Measurements from ENCODE around the gene SPTLC1.
"Not testable (repeated sequence)": the region's sequence is repeated elsewhere in the genome, so short reads cannot be mapped to it uniquely, and the experiment has no call there.

The SPTLC1 gene

DNA sequence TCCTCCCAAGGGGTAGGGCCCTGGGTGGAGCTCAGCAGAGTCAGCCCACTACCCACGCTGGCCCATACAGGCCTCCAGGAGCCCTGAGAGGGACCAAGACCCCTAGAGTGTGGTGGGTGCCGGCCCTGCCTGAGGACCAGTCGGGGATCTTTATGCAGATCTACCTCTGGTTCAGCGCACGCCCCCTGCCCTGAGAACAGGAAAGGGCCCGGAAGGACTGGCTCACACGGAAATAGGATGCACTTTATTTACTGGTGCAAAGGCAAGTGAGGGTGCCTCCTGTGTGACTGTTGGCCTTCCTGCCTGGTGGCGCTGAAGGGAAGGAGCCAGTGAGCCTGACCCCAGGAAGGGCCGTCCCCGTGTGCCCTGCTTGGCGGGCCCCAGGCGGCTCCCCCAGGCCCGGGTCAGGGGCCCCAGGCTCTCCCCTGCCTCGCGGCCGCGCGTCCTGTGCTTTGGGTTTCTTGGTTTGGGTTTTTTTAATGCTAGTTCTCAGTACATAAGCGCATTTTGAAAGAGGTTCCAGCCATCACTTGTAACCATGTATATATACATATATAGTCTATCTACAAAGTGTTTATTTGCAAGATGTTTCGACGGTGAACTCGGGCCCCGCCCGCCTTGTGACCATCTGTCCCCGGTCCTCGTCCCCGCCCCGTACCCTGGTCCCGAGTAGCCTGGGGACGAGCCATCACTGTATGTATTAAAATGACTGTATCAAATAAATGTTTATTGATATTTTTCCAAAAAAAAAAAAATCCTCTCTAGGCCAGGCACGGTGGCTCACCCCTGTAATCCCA lies 88.8 kb downstream of the SPTLC1 start:
- DNase-seq (no peak), ATAC-seq (replicated peaks) (no peak)
- no peaks in the 10 kb centered on the region for H3K27me3 Mint-ChIP-seq
- no peaks in the 10 kb centered on the region for H3K9me3 Mint-ChIP-seq
- H3K36me3 Mint-ChIP-seq (ENCODE audit: insufficient read depth): peaks cover 7% of the 10 kb centered on the region
- no peaks in the 10 kb centered on the region for H3K4me1 Mint-ChIP-seq (ENCODE audit: low read depth in 2 of 2)
- H3K4me3 Mint-ChIP-seq: no peak overlapping the region
- no peak overlapping the region for H3K27ac Mint-ChIP-seq

GRCh38 chr9:92021785-92022541 lies 93.2 kb downstream of the SPTLC1 start:
- DNase-seq; ATAC-seq (replicated peaks): not testable (repeated sequence)
- peaks cover 13 to 15% of the 10 kb centered on the region in 2 donors for H3K27me3 Mint-ChIP-seq

DNA sequence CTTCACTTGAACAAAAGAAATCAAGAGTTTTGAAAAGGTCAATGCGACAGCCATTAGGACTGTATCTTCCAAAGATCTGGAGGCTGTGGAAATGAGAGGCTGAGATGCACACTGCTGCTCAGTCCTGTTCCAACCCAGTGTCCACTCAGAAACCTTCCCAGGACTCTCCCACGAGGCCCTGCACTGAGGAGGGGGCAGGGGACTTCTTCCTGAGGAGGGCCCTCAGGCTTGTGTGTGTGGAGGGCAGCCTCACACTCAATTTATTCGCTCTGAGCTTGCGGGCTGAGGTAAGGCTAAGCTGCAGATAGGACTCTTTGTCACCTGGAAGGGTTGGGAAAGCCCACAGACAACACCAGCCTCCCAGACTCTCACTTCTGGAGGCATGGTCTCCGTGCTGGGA lies 95.6 kb downstream of the SPTLC1 start:
- Mint-ChIP-seq H3K9me3 (peaks cover 0 to 1% of the 10 kb centered on the region in 2 donors), H3K27me3 (peaks cover 15 to 17% of the 10 kb centered on the region in 2 donors), H3K4me3 (no peak overlapping the region), H3K27ac (no peak overlapping the region), H3K36me3 (ENCODE audit: insufficient read depth) (peaks cover 2% of the 10 kb centered on the region), H3K4me1 (ENCODE audit: low read depth in 2 of 2) (no peaks in the 10 kb centered on the region)
- DNase-seq: no peak
- no peak for ATAC-seq (replicated peaks)

More at GRCh38 chr9:92021785-92022541, 93.2 kb downstream of the SPTLC1 start:
- not testable (repeated sequence) for H3K4me1 Mint-ChIP-seq (ENCODE audit: low read depth in 2 of 2); H3K27ac Mint-ChIP-seq; H3K9me3 Mint-ChIP-seq; H3K36me3 Mint-ChIP-seq (ENCODE audit: insufficient read depth); H3K4me3 Mint-ChIP-seq

DNA sequence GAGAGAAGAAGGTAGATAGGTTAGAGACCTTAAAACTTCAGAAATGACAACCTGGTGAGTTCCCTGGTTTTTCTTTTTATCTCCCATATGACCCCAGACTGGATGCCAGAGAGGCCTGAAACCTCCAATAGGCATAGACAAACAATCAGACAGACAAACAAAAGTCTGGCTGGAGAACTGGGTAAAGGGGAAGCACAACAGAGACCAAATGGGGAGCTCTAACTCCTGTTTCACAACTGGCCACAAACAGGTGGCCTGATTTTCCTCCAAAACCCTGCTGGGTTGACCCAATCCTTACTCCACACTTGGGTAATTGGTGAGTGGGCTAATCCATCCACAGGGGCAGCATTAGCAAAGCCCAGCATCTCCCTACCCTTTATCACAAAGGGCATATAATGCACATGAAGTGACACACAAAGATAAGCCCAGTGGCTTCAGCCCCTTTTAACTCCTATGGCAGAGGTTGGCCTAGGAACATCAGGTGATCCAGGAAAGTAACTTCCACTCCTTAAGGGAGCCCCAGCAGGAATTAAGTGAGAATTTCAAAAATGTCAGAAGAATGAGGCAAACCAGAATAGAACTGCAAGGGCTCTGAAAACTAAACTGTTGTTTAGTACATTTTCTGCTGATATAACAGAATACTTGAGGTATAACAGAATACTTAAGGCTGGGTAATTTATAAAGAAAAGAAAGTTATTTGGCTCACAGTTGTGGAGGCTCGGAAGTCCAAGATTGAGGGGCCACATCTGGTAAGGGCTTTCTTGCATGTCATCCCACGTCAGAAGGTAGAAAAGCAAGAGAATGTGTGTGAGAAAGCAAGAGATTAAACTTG lies 104.3 kb downstream of the SPTLC1 start:
- Mint-ChIP-seq H3K9me3 (peaks cover 0 to 2% of the 10 kb centered on the region in 2 donors), H3K4me1 (ENCODE audit: low read depth in 2 of 2) (no peaks in the 10 kb centered on the region), H3K27ac (no peak overlapping the region), H3K27me3 (peaks cover 14 to 32% of the 10 kb centered on the region in 2 donors), H3K4me3 (no peak overlapping the region), H3K36me3 (ENCODE audit: insufficient read depth) (no peaks in the 10 kb centered on the region)
- DNase-seq (no peak), ATAC-seq (replicated peaks) (no peak)

GRCh38 chr9:92010253-92010652 lies 105.0 kb downstream of the SPTLC1 start:
- peaks cover 14 to 32% of the 10 kb centered on the region in 2 donors for H3K27me3 Mint-ChIP-seq
- not testable (repeated sequence) for H3K9me3 Mint-ChIP-seq; ATAC-seq (replicated peaks); H3K4me1 Mint-ChIP-seq (ENCODE audit: low read depth in 2 of 2); DNase-seq; H3K27ac Mint-ChIP-seq; H3K4me3 Mint-ChIP-seq; H3K36me3 Mint-ChIP-seq (ENCODE audit: insufficient read depth)

DNA sequence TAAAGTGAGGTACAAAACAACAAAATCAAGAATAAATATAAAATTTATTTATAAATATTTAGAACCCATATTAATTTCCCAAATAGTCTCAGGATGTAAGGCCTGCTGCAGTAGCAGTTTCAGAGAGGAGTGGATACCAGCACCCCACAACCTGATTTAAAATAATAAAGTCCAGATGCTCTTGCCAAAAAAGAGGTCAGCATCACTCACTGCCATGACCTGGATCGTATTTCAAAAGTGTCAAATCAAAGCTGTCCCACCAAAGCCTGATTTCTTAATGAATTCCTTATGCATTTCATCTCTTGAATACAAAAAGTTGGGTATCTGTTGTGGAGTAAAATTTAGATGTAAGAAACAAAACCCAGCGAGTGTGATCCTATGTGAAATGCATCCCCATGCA lies 107.2 kb downstream of the SPTLC1 start:
- Mint-ChIP-seq H3K9me3 (no peaks in the 10 kb centered on the region), H3K27me3 (peaks cover 20 to 22% of the 10 kb centered on the region in 2 donors), H3K27ac (no peak overlapping the region), H3K36me3 (ENCODE audit: insufficient read depth) (peaks cover 1% of the 10 kb centered on the region), H3K4me3 (no peak overlapping the region), H3K4me1 (ENCODE audit: low read depth in 2 of 2) (no peaks in the 10 kb centered on the region)
- no peak for ATAC-seq (replicated peaks)
- DNase-seq: no peak

GRCh38 chr9:92004045-92004392 lies 111.2 kb downstream of the SPTLC1 start:
- Mint-ChIP-seq H3K36me3 (ENCODE audit: insufficient read depth) (peaks cover 2% of the 10 kb centered on the region), H3K27me3 (peaks cover 23 to 32% of the 10 kb centered on the region in 2 donors), H3K9me3 (no peaks in the 10 kb centered on the region), H3K27ac (no peak overlapping the region), H3K4me1 (ENCODE audit: low read depth in 2 of 2) (no peaks in the 10 kb centered on the region), H3K4me3 (no peak overlapping the region)
- DNase-seq: no peak
- no peak for ATAC-seq (replicated peaks)

GRCh38 chr9:92003308-92004044 lies 111.7 kb downstream of the SPTLC1 start:
- no peak for DNase-seq
- no peaks in the 10 kb centered on the region for H3K4me1 Mint-ChIP-seq (ENCODE audit: low read depth in 2 of 2)
- no peak overlapping the region for H3K27ac Mint-ChIP-seq
- H3K9me3 Mint-ChIP-seq: no peaks in the 10 kb centered on the region
- ATAC-seq (replicated peaks): no peak
- peaks cover 19 to 32% of the 10 kb centered on the region in 2 donors for H3K27me3 Mint-ChIP-seq
- peaks cover 2% of the 10 kb centered on the region for H3K36me3 Mint-ChIP-seq (ENCODE audit: insufficient read depth)
- H3K4me3 Mint-ChIP-seq: no peak overlapping the region

DNA sequence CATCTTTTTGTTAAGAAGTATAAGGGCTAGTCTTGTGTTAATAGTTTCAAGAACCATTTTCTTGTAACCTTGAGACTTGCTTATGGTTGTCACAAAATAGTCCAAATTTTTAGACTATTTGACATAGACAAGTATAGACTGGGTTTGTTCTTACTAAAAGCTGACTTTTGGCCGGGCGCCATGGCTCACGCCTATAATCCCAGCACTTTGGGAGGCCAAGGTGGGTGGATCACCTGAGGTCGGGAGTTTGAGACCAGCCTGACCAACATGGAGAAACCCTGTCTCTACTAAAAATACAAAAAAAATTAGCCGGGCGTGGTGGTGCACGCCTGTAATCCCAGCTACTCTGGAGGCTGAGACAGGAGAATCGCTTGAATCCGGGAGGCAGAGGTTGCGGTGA lies 113.3 kb downstream of the SPTLC1 start:
- not testable (repeated sequence) for H3K4me3 Mint-ChIP-seq; H3K9me3 Mint-ChIP-seq; H3K4me1 Mint-ChIP-seq (ENCODE audit: low read depth in 2 of 2); H3K36me3 Mint-ChIP-seq (ENCODE audit: insufficient read depth); H3K27ac Mint-ChIP-seq; DNase-seq; ATAC-seq (replicated peaks)
- H3K27me3 Mint-ChIP-seq: peaks cover 14 to 33% of the 10 kb centered on the region in 2 donors

GRCh38 chr9:92001244-92001643 lies 114.0 kb downstream of the SPTLC1 start:
- Mint-ChIP-seq H3K4me3 (no peak overlapping the region), H3K36me3 (ENCODE audit: insufficient read depth) (peaks cover 2% of the 10 kb centered on the region), H3K4me1 (ENCODE audit: low read depth in 2 of 2) (no peaks in the 10 kb centered on the region), H3K27ac (no peak overlapping the region), H3K9me3 (no peaks in the 10 kb centered on the region), H3K27me3 (peaks cover 14 to 38% of the 10 kb centered on the region in 2 donors)
- no peak for DNase-seq
- no peak for ATAC-seq (replicated peaks)

DNA sequence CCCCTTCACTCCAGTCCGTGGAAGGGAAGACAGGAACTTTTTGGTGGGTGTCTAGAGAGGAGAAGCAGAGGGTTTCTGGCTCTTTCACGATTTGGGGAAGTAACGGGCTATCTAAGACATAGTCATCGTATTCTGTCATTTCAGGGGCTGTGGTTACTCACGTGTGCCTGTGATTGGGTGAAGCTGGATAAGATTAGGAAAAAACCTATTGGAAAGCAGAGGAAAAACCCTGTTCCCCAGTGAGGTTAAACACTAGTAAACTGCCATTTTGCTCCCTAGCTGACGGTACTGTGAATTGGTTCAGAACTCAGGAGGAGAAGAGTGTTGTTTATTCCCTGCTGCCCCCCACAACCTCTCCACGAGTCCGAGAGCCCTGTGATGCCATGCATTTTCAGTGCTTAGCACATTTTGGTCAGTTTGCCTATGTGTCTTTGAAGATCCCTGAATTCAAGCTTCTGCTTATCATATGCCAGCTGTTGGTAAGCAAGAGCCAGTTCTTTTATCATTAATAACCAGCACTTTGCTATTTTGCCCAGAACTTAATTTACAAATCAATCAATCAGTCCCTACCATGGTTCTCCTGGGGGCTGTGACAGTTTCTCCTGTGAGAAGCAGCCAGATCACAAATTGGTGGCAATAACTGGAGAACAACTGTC lies 120.1 kb downstream of the SPTLC1 start:
- DNase-seq: no peak
- no peaks in the 10 kb centered on the region for H3K9me3 Mint-ChIP-seq
- H3K27me3 Mint-ChIP-seq: peaks cover 27 to 60% of the 10 kb centered on the region in 2 donors
- H3K36me3 Mint-ChIP-seq (ENCODE audit: insufficient read depth): no peaks in the 10 kb centered on the region
- no peak overlapping the region for H3K27ac Mint-ChIP-seq
- no peak for ATAC-seq (replicated peaks)
- H3K4me1 Mint-ChIP-seq (ENCODE audit: low read depth in 2 of 2): peaks cover 0 to 1% of the 10 kb centered on the region in 2 donors
- H3K4me3 Mint-ChIP-seq: no peak overlapping the region

- Mint-ChIP-seq H3K9me3 (no peaks in the 10 kb centered on the region), H3K4me3 (no peak overlapping the region), H3K36me3 (ENCODE audit: insufficient read depth) (no peaks in the 10 kb centered on the region), H3K4me1 (ENCODE audit: low read depth in 2 of 2) (peaks cover 0 to 1% of the 10 kb centered on the region in 2 donors), H3K27me3 (peaks cover 24 to 60% of the 10 kb centered on the region in 2 donors), H3K27ac (no peak overlapping the region)
- DNase-seq (no peak), ATAC-seq (replicated peaks) (no peak)
These were observed 120.8 kb downstream of the SPTLC1 start for GRCh38 chr9:91994422-91994821.
